Uterus (tissue), 4 donors: ENCODE results near the gene RNF144A. TPM values are rescaled to one million over a fixed set of nuclear protein-coding genes. Genes with fewer than 3 reads are reported as not detected.

Source experiments
- DNase-seq, 2 donors: peaks; one replicate each; pipeline ENCODE4 v3.0.0-alpha.2; 2019 to 2020
- H3K27ac ChIP-seq, 2 donors: fragments of 200-600 bp; sonication (generic); 1 replicate in 1 of 2; 2 replicates in 1 of 2; pipeline ENCODE4 v1.5.1; 2016 to 2018
- H3K27me3 ChIP-seq, 2 donors: fragments of 200-600 bp; sonication (generic); one replicate each; pipeline ENCODE4 v1.5.1; 2018 to 2019; ENCODE audit warnings: control low read depth in 1 of 2
- H3K36me3 ChIP-seq, 2 donors: fragments of 200-600 bp; sonication (generic); one replicate each; pipeline ENCODE4 v1.5.1; 2019; ENCODE audit warnings: control low read depth in 1 of 2
- H3K4me1 ChIP-seq, 2 donors: fragments of 200-600 bp; sonication (generic); one replicate each; pipeline ENCODE4 v1.5.1; 2018 to 2019; ENCODE audit warnings: control low read depth in 1 of 2
- H3K4me3 ChIP-seq, 2 donors: fragments of 200-600 bp; sonication (generic); 1 replicate in 1 of 2; 2 replicates in 1 of 2; pipeline ENCODE4 v1.5.1; 2018 to 2019; ENCODE audit warnings: mild to moderate bottlenecking in 1 of 2
- H3K9me3 ChIP-seq, 2 donors: fragments of 200-600 bp; sonication (generic); one replicate each; pipeline ENCODE4 v1.5.1; 2019; ENCODE audit warnings: control low read depth in 1 of 2
- CTCF ChIP-seq, 4 experiments: fragments of 200-600 bp in 2 of 4; fragments of 450-650 bp in 2 of 4; sonication (generic) in 2 of 4; IDR thresholded peaks; one replicate each; pipeline ENCODE4 v1.5.1; 2016 to 2019; ENCODE audit warnings: antibody characterized with exemption in 4 of 4, mild to moderate bottlenecking in 2 of 4, moderate library complexity in 1 of 4
- POLR2A ChIP-seq, 2 donors: fragments of 450-650 bp; IDR thresholded peaks; one replicate each; pipeline ENCODE4 v1.6.1; 2016; ENCODE audit warnings: antibody characterized with exemption in 2 of 2, mild to moderate bottlenecking in 1 of 2, moderate library complexity in 1 of 2
- intact Hi-C: fragments of 100-400 bp; cut with DNase I; formaldehyde crosslinking; loops from one replicate; pipeline ENCODE4 v1.15.1; 2023; ENCODE audit warnings: low total_unique reads
- total RNA-seq, 4 donors: library from RNA; depleted of rRNA in 3 of 4; stranded (reverse); fragments of >200 nt in 3 of 4; gene quantifications; one replicate each; pipeline versions ENCODE4 v1.1.0 to v1.2.4, GENCODE V29; 2014 to 2023
- donor health status: DM: yes; HTN: yes; CAD: no.

RNF144A gene
- total RNA-seq, 4 donors from 2014 or later: 22.5 to 103 (median 63.0) TPM

- Histone ChIP-seq H3K4me1 (no peaks in the 10 kb centered on the region), H3K9me3 (no peaks in the 10 kb centered on the region), H3K4me3 (no peak overlapping the region), H3K36me3 (no peaks in the 10 kb centered on the region), H3K27me3 (no peaks in the 10 kb centered on the region), H3K27ac (no peak overlapping the region)
- DNase-seq: no peak
- TF ChIP-seq CTCF (IDR thresholded peaks at IDR 0.05) (peak in 1 of 4 experiments; percentile 16), POLR2A (IDR thresholded peaks at IDR 0.05) (no peak)
- intact Hi-C loops: no loop called here
Measured at GRCh38 chr2:7083580-7084509, 166.6 kb downstream of the RNF144A start.

GRCh38 chr2:7084601-7085000 is 167.4 kb downstream of the RNF144A start:
- H3K27ac ChIP-seq: no peak overlapping the region
- intact Hi-C loops: no loop called here
- no peak overlapping the region for H3K4me3 ChIP-seq
- no peaks in the 10 kb centered on the region for H3K9me3 ChIP-seq
- H3K36me3 ChIP-seq: no peaks in the 10 kb centered on the region
- TF ChIP-seq CTCF (IDR thresholded peaks at IDR 0.05): no peak
- TF ChIP-seq POLR2A (IDR thresholded peaks at IDR 0.05): no peak
- DNase-seq: no peak
- no peaks in the 10 kb centered on the region for H3K27me3 ChIP-seq
- no peaks in the 10 kb centered on the region for H3K4me1 ChIP-seq

- H3K36me3 ChIP-seq: no peaks in the 10 kb centered on the region
- TF ChIP-seq POLR2A (IDR thresholded peaks at IDR 0.05) (no peak), CTCF (IDR thresholded peaks at IDR 0.05) (no peak)
- intact Hi-C loops: no loop called here
- no peak overlapping the region for H3K27ac ChIP-seq
- DNase-seq: no peak
- no peaks in the 10 kb centered on the region for H3K4me1 ChIP-seq
- no peak overlapping the region for H3K4me3 ChIP-seq
- H3K9me3 ChIP-seq: no peaks in the 10 kb centered on the region
- no peaks in the 10 kb centered on the region for H3K27me3 ChIP-seq
Measured at GRCh38 chr2:7089284-7089683, 172.1 kb downstream of the RNF144A start.

- intact Hi-C loops: no loop called here
- no peaks in the 10 kb centered on the region for H3K9me3 ChIP-seq
Measured at GRCh38 chr2:7089898-7090510, 172.8 kb downstream of the RNF144A start.

More at GRCh38 chr2:7089898-7090510, 172.8 kb downstream of the RNF144A start:
- no peaks in the 10 kb centered on the region for H3K27me3 ChIP-seq
- no peak for DNase-seq
- no peak for TF ChIP-seq POLR2A (IDR thresholded peaks at IDR 0.05)
- TF ChIP-seq CTCF (IDR thresholded peaks at IDR 0.05): no peak
- no peaks in the 10 kb centered on the region for H3K36me3 ChIP-seq
- H3K4me1 ChIP-seq: no peaks in the 10 kb centered on the region
- no peak overlapping the region for H3K27ac ChIP-seq
- no peak overlapping the region for H3K4me3 ChIP-seq
